T-cell (primary cell): Measurements from ENCODE around the gene SOX10. TPM values are rescaled to one million over a fixed set of nuclear protein-coding genes. Genes with fewer than 3 reads are reported as not detected.
"Not testable (repeated sequence)": the region's sequence is repeated elsewhere in the genome, so short reads cannot be mapped to it uniquely, and the experiment has no call there.

Source experiments
- ATAC-seq, 4 experiments: fragments of 200-7000 bp in 3 of 4; fragments of 150-1000 bp in 1 of 4; cut with Tn5 transposase; replicated peaks in 1 of 4; 1 replicate in 3 of 4; 2 replicates in 1 of 4; pipeline ENCODE4 v1.10.0; 2021; ENCODE audit warnings: moderate library complexity in 3 of 4, mild to moderate bottlenecking in 2 of 4, moderate number of reproducible peaks in 1 of 4
- CTCF ChIA-PET, 2 donors: fragments of 300-600 bp; sonication (Branson Sonifier 250); formaldehyde crosslinking; loops; one replicate each; lab custom pipeline; 2022; ENCODE audit warnings: antibody characterized with exemption in 2 of 2; lab: Charles Lee
- POLR2A ChIA-PET, 2 donors: fragments of 300-600 bp; sonication (Branson Sonifier 250); formaldehyde crosslinking; loops; one replicate each; lab custom pipeline; 2022; ENCODE audit warnings: antibody characterized with exemption in 2 of 2; lab: Charles Lee
- DNase-seq, 35 experiments: peaks; one replicate each; pipeline versions ENCODE4 v3.0.0 to v3.0.0-alpha.2; 2013 to 2023
- H3K27ac ChIP-seq: one replicate; pipeline ENCODE4 v1.5.1; 2013; ENCODE audit warnings: low read length
- H3K27me3 ChIP-seq, 2 experiments: replicated peaks in 1 of 2; 1 replicate in 1 of 2; 2 replicates in 1 of 2; pipeline versions ENCODE4 v1.6.1 to v1.7.0; 2013; ENCODE audit warnings: low read length in 1 of 2, mixed read lengths in 1 of 2; ENCODE audit not compliant: control insufficient read depth in 2 of 2, insufficient read depth in 2 of 2; ENCODE audit errors: extremely low read depth in 1 of 2
- H3K36me3 ChIP-seq, 2 donors: 1 replicate in 1 of 2; 2 replicates in 1 of 2; pipeline versions ENCODE4 v1.6.1 to v1.7.0; 2013; ENCODE audit warnings: low read length in 1 of 2; ENCODE audit not compliant: control insufficient read depth in 2 of 2, insufficient read depth in 1 of 2; ENCODE audit errors: extremely low read depth in 1 of 2
- H3K4me1 ChIP-seq, 2 experiments: 1 replicate in 1 of 2; 2 replicates in 1 of 2; pipeline versions ENCODE4 v1.6.1 to v1.7.0; 2013; ENCODE audit warnings: low read length in 2 of 2, mixed read lengths in 1 of 2; ENCODE audit not compliant: insufficient read depth in 2 of 2, control insufficient read depth in 1 of 2; ENCODE audit errors: extremely low read depth in 1 of 2
- H3K4me3 ChIP-seq, 2 donors: 1 replicate in 1 of 2; 2 replicates in 1 of 2; pipeline versions ENCODE4 v1.5.1 to v1.7.0; 2013; ENCODE audit warnings: mild to moderate bottlenecking in 2 of 2, low read length in 1 of 2, moderate library complexity in 1 of 2; ENCODE audit not compliant: control insufficient read depth in 1 of 2; ENCODE audit errors: extremely low read depth in 1 of 2
- H3K9me3 ChIP-seq: 2 replicates; pipeline ENCODE4 v1.7.0; 2013
- H3K27ac Mint-ChIP-seq, 2 donors: one replicate each; pipeline ENCODE4 v1.8.0; 2020 to 2021; ENCODE audit warnings: mild to moderate bottlenecking in 2 of 2, mixed read lengths in 2 of 2
- H3K27me3 Mint-ChIP-seq, 2 donors: one replicate each; pipeline ENCODE4 v1.8.0; 2021 to 2022; ENCODE audit warnings: mixed read lengths in 2 of 2
- H3K36me3 Mint-ChIP-seq: one replicate; pipeline ENCODE4 v1.8.0; 2021; ENCODE audit warnings: mixed read lengths
- H3K4me1 Mint-ChIP-seq, 3 donors: one replicate each; pipeline ENCODE4 v1.8.0; 2020 to 2022; ENCODE audit warnings: mixed read lengths in 3 of 3, mild to moderate bottlenecking in 1 of 3
- H3K4me3 Mint-ChIP-seq, 3 donors: one replicate each; pipeline ENCODE4 v1.8.0; 2020 to 2022; ENCODE audit warnings: mild to moderate bottlenecking in 3 of 3, mixed read lengths in 3 of 3, moderate library complexity in 3 of 3
- H3K9me3 Mint-ChIP-seq, 3 donors: one replicate each; pipeline ENCODE4 v1.8.0; 2020 to 2022; ENCODE audit warnings: mixed read lengths in 3 of 3
- WGBS: methylation state at CpG from one replicate; pipeline ENCODE4 v1.1.5; 2013; ENCODE audit warnings: missing lambda C conversion rate; ENCODE audit not compliant: insufficient coverage; 5-methylcytosine and 5-hydroxymethylcytosine counted together
- total RNA-seq, 35 experiments: library from RNA in 6 of 35; stranded (reverse) in 6 of 35; fragments of 120-200 nt in 1 of 35; gene quantifications; one replicate each; pipeline versions ENCODE4 v1.2.1 to v1.2.4 and lab custom pipeline; 2013 to 2026

Gene SOX10
- total RNA-seq, 5 donors from 2014 or later (not counting 1 experiment from before 2014, with no cell fraction given): not detected

GRCh38 chr22:37955825-37956397 is 28.4 kb downstream of the SOX10 start:
- peak overlapping the region in 1 of 3 donors; percentile 92 for H3K4me3 Mint-ChIP-seq
- peaks cover 47 to 55% (median 49%) of the 10 kb centered on the region in 3 donors for H3K4me1 Mint-ChIP-seq

GRCh38 chr22:37954686-37955085 is 29.7 kb downstream of the SOX10 start:
- Mint-ChIP-seq H3K27ac (no peak overlapping the region), H3K9me3 (no peaks in the 10 kb centered on the region), H3K36me3 (peaks cover 32% of the 10 kb centered on the region), H3K4me1 (peaks cover 47 to 55% (median 49%) of the 10 kb centered on the region in 3 donors), H3K4me3 (peak overlapping the region; percentile 92 to 99 (median 99)), H3K27me3 (peaks cover 3 to 17% of the 10 kb centered on the region in 2 donors)
- H3K9me3 ChIP-seq: no peaks in the 10 kb centered on the region
- H3K27me3 ChIP-seq: peaks cover 0 to 18% of the 10 kb centered on the region in 2 experiments
- H3K4me3 ChIP-seq: peak overlapping the region in 1 of 2 donors; percentile 97
- 86% methylated on average over 4 of the region's 4 CpGs for WGBS
- ChIA-PET POLR2A (no interaction called here), CTCF (interaction anchor here (0.7 to 3.4 kb wide), 3 partner anchors 10 to 1236 kb away, joined by 5 to 13 read pairs (median 6); partner anchors contain the start of gene CBX6 (in 1 of the 2))
- peaks cover 0 to 31% of the 10 kb centered on the region in 2 donors for H3K36me3 ChIP-seq
- H3K27ac ChIP-seq: no peak overlapping the region
- ATAC-seq (no peak), DNase-seq (no peak)
- peaks cover 6 to 20% of the 10 kb centered on the region in 2 experiments for H3K4me1 ChIP-seq

More at GRCh38 chr22:37955825-37956397, 28.4 kb downstream of the SOX10 start:
- DNase-seq, POLR2A ChIA-PET, H3K27ac ChIP-seq, H3K9me3 Mint-ChIP-seq, ATAC-seq, H3K9me3 ChIP-seq, H3K27ac Mint-ChIP-seq, H3K4me3 ChIP-seq, CTCF ChIA-PET: not testable (repeated sequence)
- peaks cover 0 to 18% of the 10 kb centered on the region in 2 experiments for H3K27me3 ChIP-seq
- H3K36me3 ChIP-seq: peaks cover 0 to 42% of the 10 kb centered on the region in 2 donors
- peaks cover 6 to 20% of the 10 kb centered on the region in 2 experiments for H3K4me1 ChIP-seq
- Mint-ChIP-seq H3K36me3 (peaks cover 32% of the 10 kb centered on the region), H3K27me3 (peaks cover 3 to 17% of the 10 kb centered on the region in 2 donors)
- 100% methylated on average over 2 of the region's 15 CpGs for WGBS

GRCh38 chr22:37953437-37954179 is 30.7 kb downstream of the SOX10 start, which contains the start of the genes C22orf23 and POLR2F:
TSS of gene C22orf23 (minus strand) at chr22:37953601. CDS start at chr22:37953149, 452 bp downstream.
TSS of gene POLR2F (plus strand) at chr22:37953699. CDS start at chr22:37953788, 89 bp downstream.
- H3K27me3 ChIP-seq: peaks cover 0 to 18% of the 10 kb centered on the region in 2 experiments
- WGBS: under 1% methylated on average over 51 of the region's 52 CpGs
- no peaks in the 10 kb centered on the region for H3K9me3 Mint-ChIP-seq
- peak within 1 kb of the TSS; percentile 95 to 97 for H3K27ac Mint-ChIP-seq
- POLR2A ChIA-PET: interaction anchor here in 1 of 2 donors (0.5 kb wide), 1 partner anchor 15 kb away, joined by 4 read pairs; no protein-coding TSS in a partner anchor
- ATAC-seq (peak; percentile 92 to 96 (median 95)), DNase-seq (peak; percentile 90 to 99 (median 95))
- H3K27ac ChIP-seq: peak within 1 kb of the TSS; percentile 6
- H3K36me3 Mint-ChIP-seq: peaks cover 21% of the 10 kb centered on the region
- no peaks in the 10 kb centered on the region for H3K9me3 ChIP-seq
- peaks cover 0 to 20% of the 10 kb centered on the region in 2 donors for H3K36me3 ChIP-seq
- H3K4me3 Mint-ChIP-seq: peak within 1 kb of the TSS; percentile 92 to 99 (median 99)
- CTCF ChIA-PET: interaction anchor here in 1 of 2 donors (0.6 to 3.4 kb wide), 6 partner anchors 10 to 296 kb away, joined by 3 to 13 read pairs (median 4); no protein-coding TSS in a partner anchor
- peaks cover 3 to 17% of the 10 kb centered on the region in 2 donors for H3K27me3 Mint-ChIP-seq
- H3K4me1 Mint-ChIP-seq: peaks cover 45 to 48% (median 45%) of the 10 kb centered on the region in 3 donors
- peak within 1 kb of the TSS; percentile 93 to 97 for H3K4me3 ChIP-seq
- peaks cover 6 to 20% of the 10 kb centered on the region in 2 experiments for H3K4me1 ChIP-seq

- H3K4me3 ChIP-seq: peak overlapping the region; percentile 93 to 97
- H3K9me3 ChIP-seq: no peaks in the 10 kb centered on the region
- H3K36me3 Mint-ChIP-seq: peaks cover 17% of the 10 kb centered on the region
- peak in 3 of 4 experiments; percentile 7 to 62 (median 44) for ATAC-seq
- 3% methylated on average over 6 of the region's 13 CpGs for WGBS
- H3K36me3 ChIP-seq: peaks cover 0 to 15% of the 10 kb centered on the region in 2 donors
- ChIA-PET POLR2A (no interaction called here), CTCF (interaction anchor here in 1 of 2 donors (1.0 to 3.4 kb wide), 3 partner anchors 12 to 295 kb away, joined by 4 to 13 read pairs (median 7); no protein-coding TSS in a partner anchor)
- H3K27me3 Mint-ChIP-seq: peaks cover 3 to 17% of the 10 kb centered on the region in 2 donors
- H3K4me1 Mint-ChIP-seq: peaks cover 42 to 44% (median 42%) of the 10 kb centered on the region in 3 donors
- peak overlapping the region in 1 of 2 donors; percentile 97 for H3K27ac Mint-ChIP-seq
- H3K9me3 Mint-ChIP-seq: no peaks in the 10 kb centered on the region
- peaks cover 0 to 18% of the 10 kb centered on the region in 2 experiments for H3K27me3 ChIP-seq
- H3K27ac ChIP-seq: no peak overlapping the region
- peak overlapping the region; percentile 92 to 99 (median 99) for H3K4me3 Mint-ChIP-seq
- H3K4me1 ChIP-seq: peaks cover 6 to 20% of the 10 kb centered on the region in 2 experiments
- no peak for DNase-seq
Observed at GRCh38 chr22:37953062-37953436, 31.3 kb downstream of the SOX10 start.

GRCh38 chr22:37952629-37953028 is 31.7 kb downstream of the SOX10 start:
- ATAC-seq, H3K27ac Mint-ChIP-seq, H3K9me3 ChIP-seq, POLR2A ChIA-PET, DNase-seq, H3K27ac ChIP-seq, H3K9me3 Mint-ChIP-seq: not testable (repeated sequence)
- H3K27me3 ChIP-seq: peaks cover 0 to 18% of the 10 kb centered on the region in 2 experiments
- CTCF ChIA-PET: interaction anchor here in 1 of 2 donors (3.4 kb wide), 1 partner anchor 13 kb away, joined by 13 read pairs; no protein-coding TSS in a partner anchor
- H3K4me3 ChIP-seq: peak overlapping the region; percentile 93 to 97
- Mint-ChIP-seq H3K27me3 (peaks cover 3 to 17% of the 10 kb centered on the region in 2 donors), H3K4me3 (peak overlapping the region; percentile 92 to 99 (median 99)), H3K36me3 (peaks cover 14% of the 10 kb centered on the region), H3K4me1 (peaks cover 39 to 40% (median 40%) of the 10 kb centered on the region in 3 donors)
- H3K36me3 ChIP-seq: peaks cover 0 to 11% of the 10 kb centered on the region in 2 donors
- WGBS: 16% methylated on average over 8 of the region's 20 CpGs
- H3K4me1 ChIP-seq: peaks cover 6 to 20% of the 10 kb centered on the region in 2 experiments
